ENCODE measurements around the gene DHRS12.

The DHRS12 gene

GRCh38 chr13:51823359-51823758 lies 19.4 kb upstream of the DHRS12 start:
- WGBS (ENCODE audit: extremely low coverage, insufficient coverage, insufficient read length), result no CpG with 5 or more reads among the region's 2 CpGs
- Histone ChIP-seq H3K4me2 (ENCODE audit: low read length) (no peak overlapping the region), H3K4me3 (ENCODE audit: low read depth, low read length) (no peak overlapping the region), H2BK5ac (ENCODE audit: low read depth, low read length, poor library complexity) (no peak overlapping the region), H3K79me1 (ENCODE audit: low read length) (no peaks in the 10 kb centered on the region), H3K79me2 (ENCODE audit: control insufficient read depth, insufficient read depth, low read length, poor library complexity) (no peaks in the 10 kb centered on the region), H2AFZ (ENCODE audit: insufficient read depth, low read length, poor library complexity) (no peak overlapping the region), H3K14ac (ENCODE audit: low read length) (no peak overlapping the region), H3K27ac (ENCODE audit: low read depth, low read length) (no peak overlapping the region), H2BK12ac (ENCODE audit: low read length) (no peak overlapping the region), H3K36me3 (ENCODE audit: control insufficient read depth in 1 of 2, insufficient read depth in 2 of 2, low read length in 2 of 2) (no peaks in the 10 kb centered on the region), H3K4ac (ENCODE audit: low read depth, low read length) (no peak overlapping the region), H3K23ac (ENCODE audit: low read length) (no peak overlapping the region), H3K4me1 (ENCODE audit: control insufficient read depth in 1 of 2, insufficient read depth in 2 of 2, low read length in 2 of 2) (no peaks in the 10 kb centered on the region), H3K27me3 (ENCODE audit: insufficient read depth, low read length) (no peaks in the 10 kb centered on the region), H3K9me3 (ENCODE audit: insufficient read depth, low read depth, low read length) (no peaks in the 10 kb centered on the region), H2BK120ac (ENCODE audit: insufficient read depth, low read length, poor library complexity) (no peak overlapping the region), H4K8ac (ENCODE audit: low read depth, low read length) (no peak overlapping the region), H2AK5ac (ENCODE audit: low read length) (no peak overlapping the region), H4K91ac (ENCODE audit: low read depth, low read length) (no peak overlapping the region), H3K18ac (ENCODE audit: low read length) (no peak overlapping the region), H4K12ac (ENCODE audit: low read depth, low read length) (no peak overlapping the region), H3K9ac (ENCODE audit: low read length) (no peak overlapping the region)
- DNase-seq, result no peak

- no peak for DNase-seq
- H3K27ac ChIP-seq (ENCODE audit: low read depth, low read length), result no peak overlapping the region
- no peak overlapping the region for H3K14ac ChIP-seq (ENCODE audit: low read length)
- H3K4ac ChIP-seq (ENCODE audit: low read depth, low read length), result no peak overlapping the region
- H3K79me1 ChIP-seq (ENCODE audit: low read length), result no peaks in the 10 kb centered on the region
- H3K9ac ChIP-seq (ENCODE audit: low read length), result no peak overlapping the region
- no peak overlapping the region for H2AFZ ChIP-seq (ENCODE audit: insufficient read depth, low read length, poor library complexity)
- H3K4me1 ChIP-seq (ENCODE audit: control insufficient read depth in 1 of 2, insufficient read depth in 2 of 2, low read length in 2 of 2), result no peaks in the 10 kb centered on the region
- no peak overlapping the region for H2BK120ac ChIP-seq (ENCODE audit: insufficient read depth, low read length, poor library complexity)
- no peak overlapping the region for H3K18ac ChIP-seq (ENCODE audit: low read length)
- no peak overlapping the region for H4K91ac ChIP-seq (ENCODE audit: low read depth, low read length)
- WGBS (ENCODE audit: extremely low coverage, insufficient coverage, insufficient read length), result no CpG with 5 or more reads among the region's 13 CpGs
- H2AK5ac ChIP-seq (ENCODE audit: low read length), result no peak overlapping the region
- no peaks in the 10 kb centered on the region for H3K36me3 ChIP-seq (ENCODE audit: control insufficient read depth in 1 of 2, insufficient read depth in 2 of 2, low read length in 2 of 2)
- no peak overlapping the region for H2BK12ac ChIP-seq (ENCODE audit: low read length)
- no peak overlapping the region for H4K8ac ChIP-seq (ENCODE audit: low read depth, low read length)
- H3K4me2 ChIP-seq (ENCODE audit: low read length), result no peak overlapping the region
- no peak overlapping the region for H4K12ac ChIP-seq (ENCODE audit: low read depth, low read length)
- H3K9me3 ChIP-seq (ENCODE audit: insufficient read depth, low read depth, low read length), result peaks cover 1% of the 10 kb centered on the region
- H3K23ac ChIP-seq (ENCODE audit: low read length), result no peak overlapping the region
- no peaks in the 10 kb centered on the region for H3K27me3 ChIP-seq (ENCODE audit: insufficient read depth, low read length)
- no peaks in the 10 kb centered on the region for H3K79me2 ChIP-seq (ENCODE audit: control insufficient read depth, insufficient read depth, low read length, poor library complexity)
- H3K4me3 ChIP-seq (ENCODE audit: low read depth, low read length), result no peak overlapping the region
- no peak overlapping the region for H2BK5ac ChIP-seq (ENCODE audit: low read depth, low read length, poor library complexity)
Measured at GRCh38 chr13:51822106-51822815, 18.3 kb upstream of the DHRS12 start.

- no peaks in the 10 kb centered on the region for H3K36me3 ChIP-seq (ENCODE audit: control insufficient read depth in 1 of 2, insufficient read depth in 2 of 2, low read length in 2 of 2)
- no peak overlapping the region for H2BK120ac ChIP-seq (ENCODE audit: insufficient read depth, low read length, poor library complexity)
Measured at GRCh38 chr13:51821606-51822005, 17.6 kb upstream of the DHRS12 start.

GRCh38 chr13:51820016-51820597 lies 16.1 kb upstream of the DHRS12 start:
- Histone ChIP-seq H3K9me3 (ENCODE audit: insufficient read depth, low read depth, low read length) (peaks cover 1% of the 10 kb centered on the region), H3K9ac (ENCODE audit: low read length) (no peak overlapping the region), H3K4me3 (ENCODE audit: low read depth, low read length) (no peak overlapping the region), H3K18ac (ENCODE audit: low read length) (no peak overlapping the region), H2BK5ac (ENCODE audit: low read depth, low read length, poor library complexity) (no peak overlapping the region), H3K4ac (ENCODE audit: low read depth, low read length) (no peak overlapping the region), H4K8ac (ENCODE audit: low read depth, low read length) (no peak overlapping the region), H3K4me1 (ENCODE audit: control insufficient read depth in 1 of 2, insufficient read depth in 2 of 2, low read length in 2 of 2) (no peaks in the 10 kb centered on the region), H2BK120ac (ENCODE audit: insufficient read depth, low read length, poor library complexity) (no peak overlapping the region), H2BK12ac (ENCODE audit: low read length) (no peak overlapping the region), H3K79me2 (ENCODE audit: control insufficient read depth, insufficient read depth, low read length, poor library complexity) (no peaks in the 10 kb centered on the region), H3K36me3 (ENCODE audit: control insufficient read depth in 1 of 2, insufficient read depth in 2 of 2, low read length in 2 of 2) (no peaks in the 10 kb centered on the region), H3K4me2 (ENCODE audit: low read length) (no peak overlapping the region), H3K23ac (ENCODE audit: low read length) (no peak overlapping the region), H4K12ac (ENCODE audit: low read depth, low read length) (no peak overlapping the region), H3K14ac (ENCODE audit: low read length) (no peak overlapping the region), H3K27me3 (ENCODE audit: insufficient read depth, low read length) (no peaks in the 10 kb centered on the region), H3K27ac (ENCODE audit: low read depth, low read length) (no peak overlapping the region), H4K91ac (ENCODE audit: low read depth, low read length) (no peak overlapping the region), H2AFZ (ENCODE audit: insufficient read depth, low read length, poor library complexity) (no peak overlapping the region), H2AK5ac (ENCODE audit: low read length) (no peak overlapping the region), H3K79me1 (ENCODE audit: low read length) (no peaks in the 10 kb centered on the region)
- DNase-seq, result no peak
- no CpG with 5 or more reads among the region's 4 CpGs for WGBS (ENCODE audit: extremely low coverage, insufficient coverage, insufficient read length)

More at GRCh38 chr13:51821606-51822005, 17.6 kb upstream of the DHRS12 start:
- no peaks in the 10 kb centered on the region for H3K27me3 ChIP-seq (ENCODE audit: insufficient read depth, low read length)
- WGBS (ENCODE audit: extremely low coverage, insufficient coverage, insufficient read length), result no CpG with 5 or more reads among the region's 2 CpGs
- no peak overlapping the region for H3K27ac ChIP-seq (ENCODE audit: low read depth, low read length)
- H2AK5ac ChIP-seq (ENCODE audit: low read length), result no peak overlapping the region
- no peak overlapping the region for H4K91ac ChIP-seq (ENCODE audit: low read depth, low read length)
- no peak overlapping the region for H3K23ac ChIP-seq (ENCODE audit: low read length)
- H4K8ac ChIP-seq (ENCODE audit: low read depth, low read length), result no peak overlapping the region
- no peaks in the 10 kb centered on the region for H3K79me2 ChIP-seq (ENCODE audit: control insufficient read depth, insufficient read depth, low read length, poor library complexity)
- no peak overlapping the region for H2BK5ac ChIP-seq (ENCODE audit: low read depth, low read length, poor library complexity)
- no peak overlapping the region for H3K4me2 ChIP-seq (ENCODE audit: low read length)
- H3K4ac ChIP-seq (ENCODE audit: low read depth, low read length), result no peak overlapping the region
- no peak overlapping the region for H2AFZ ChIP-seq (ENCODE audit: insufficient read depth, low read length, poor library complexity)
- DNase-seq, result no peak
- H3K9ac ChIP-seq (ENCODE audit: low read length), result no peak overlapping the region
- no peak overlapping the region for H3K18ac ChIP-seq (ENCODE audit: low read length)
- H3K9me3 ChIP-seq (ENCODE audit: insufficient read depth, low read depth, low read length), result peaks cover 1% of the 10 kb centered on the region
- H3K79me1 ChIP-seq (ENCODE audit: low read length), result no peaks in the 10 kb centered on the region
- no peak overlapping the region for H3K14ac ChIP-seq (ENCODE audit: low read length)
- H2BK12ac ChIP-seq (ENCODE audit: low read length), result no peak overlapping the region
- H3K4me1 ChIP-seq (ENCODE audit: control insufficient read depth in 1 of 2, insufficient read depth in 2 of 2, low read length in 2 of 2), result no peaks in the 10 kb centered on the region
- H4K12ac ChIP-seq (ENCODE audit: low read depth, low read length), result no peak overlapping the region
- no peak overlapping the region for H3K4me3 ChIP-seq (ENCODE audit: low read depth, low read length)
